HEK293 (cell line): ENCODE measurements around the gene TGFB1.

Experiments
- GFI1B ChIP-seq: fragments of 450-650 bp; formaldehyde crosslinking; IDR thresholded peaks from 2 replicates; pipeline ENCODE4 v1.5.1; 2016; ENCODE audit warnings: missing biosample characterization, missing genetic modification characterization
- MEIS1 ChIP-seq: sonication (generic); formaldehyde crosslinking; IDR thresholded peaks from 2 replicates; pipeline ENCODE4 v1.8.1; 2022; ENCODE audit warnings: missing genetic modification reagents, mild to moderate bottlenecking, borderline replicate concordance
- PATZ1 ChIP-seq: fragments of 450-650 bp; formaldehyde crosslinking; IDR thresholded peaks from 2 replicates; pipeline ENCODE4 v1.5.1; 2016; ENCODE audit warnings: missing biosample characterization, missing genetic modification characterization
- PRDM1 ChIP-seq: fragments of 450-650 bp; formaldehyde crosslinking; IDR thresholded peaks from 2 replicates; pipeline ENCODE4; 2016; ENCODE audit warnings: missing biosample characterization, missing genetic modification characterization
- REPIN1 ChIP-seq: fragments of 450-650 bp; formaldehyde crosslinking; IDR thresholded peaks from 2 replicates; pipeline ENCODE4 v1.5.1; 2017; ENCODE audit warnings: missing biosample characterization, missing genetic modification characterization, low read depth
- ZBTB20 ChIP-seq: fragments of 450-650 bp; formaldehyde crosslinking; IDR thresholded peaks from 2 replicates; pipeline ENCODE4 v1.5.1; 2016; ENCODE audit warnings: missing biosample characterization, missing genetic modification characterization
- ZFP3 ChIP-seq: fragments of 450-650 bp; formaldehyde crosslinking; IDR thresholded peaks from 2 replicates; pipeline ENCODE4 v1.5.1; 2016; ENCODE audit warnings: low read depth, missing biosample characterization, missing genetic modification characterization
- ZFP37 ChIP-seq: fragments of 450-650 bp; formaldehyde crosslinking; IDR thresholded peaks from 2 replicates; pipeline ENCODE4 v1.5.1; 2016; ENCODE audit warnings: missing biosample characterization, missing genetic modification characterization
- ZFP41 ChIP-seq: fragments of 450-650 bp; formaldehyde crosslinking; IDR thresholded peaks from 2 replicates; pipeline ENCODE4 v1.5.1; 2016; ENCODE audit warnings: missing biosample characterization, missing genetic modification characterization, borderline replicate concordance
- ZNF132 ChIP-seq: fragments of 450-650 bp; formaldehyde crosslinking; IDR thresholded peaks from 2 replicates; pipeline ENCODE4 v1.5.1; 2017; ENCODE audit warnings: missing biosample characterization, missing genetic modification characterization, borderline replicate concordance
- ZNF175 ChIP-seq: fragments of 450-650 bp; formaldehyde crosslinking; IDR thresholded peaks from 2 replicates; pipeline ENCODE4 v1.5.1; 2016; ENCODE audit warnings: missing biosample characterization, missing genetic modification characterization
- ZNF18 ChIP-seq: fragments of 450-650 bp; formaldehyde crosslinking; IDR thresholded peaks from 2 replicates; pipeline ENCODE4 v1.5.1; 2016; ENCODE audit warnings: missing biosample characterization, missing genetic modification characterization
- ZNF211 ChIP-seq: fragments of 450-650 bp; formaldehyde crosslinking; IDR thresholded peaks from 2 replicates; pipeline ENCODE4 v1.5.1; 2016; ENCODE audit warnings: low read depth, missing biosample characterization, missing genetic modification characterization
- ZNF223 ChIP-seq: fragments of 450-650 bp; formaldehyde crosslinking; IDR thresholded peaks from 2 replicates; pipeline ENCODE4 v1.5.1; 2016; ENCODE audit warnings: missing biosample characterization, missing genetic modification characterization
- ZNF24 ChIP-seq: fragments of 450-650 bp; formaldehyde crosslinking; IDR thresholded peaks from 2 replicates; pipeline ENCODE4 v1.5.1; 2016; ENCODE audit warnings: missing biosample characterization, missing genetic modification characterization
- ZNF423 ChIP-seq: fragments of 450-650 bp; formaldehyde crosslinking; IDR thresholded peaks from 2 replicates; pipeline ENCODE4 v1.5.1; 2016; ENCODE audit warnings: missing biosample characterization, missing genetic modification characterization
- ZNF473 ChIP-seq: fragments of 450-650 bp; formaldehyde crosslinking; IDR thresholded peaks from 2 replicates; pipeline ENCODE4 v1.5.1; 2017; ENCODE audit warnings: missing biosample characterization, missing genetic modification characterization
- ZNF48 ChIP-seq: fragments of 450-650 bp; formaldehyde crosslinking; IDR thresholded peaks from 2 replicates; pipeline ENCODE4 v1.5.1; 2016; ENCODE audit warnings: missing biosample characterization, missing genetic modification characterization
- ZNF548 ChIP-seq: fragments of 450-650 bp; formaldehyde crosslinking; IDR thresholded peaks from 2 replicates; pipeline ENCODE4 v1.5.1; 2016; ENCODE audit warnings: missing biosample characterization, missing genetic modification characterization
- ZNF558 ChIP-seq: fragments of 450-650 bp; formaldehyde crosslinking; IDR thresholded peaks from 2 replicates; pipeline ENCODE4 v1.5.1; 2016; ENCODE audit warnings: missing biosample characterization, missing genetic modification characterization
- ZNF585B ChIP-seq: fragments of 450-650 bp; formaldehyde crosslinking; IDR thresholded peaks from 2 replicates; pipeline ENCODE4 v1.5.1; 2016; ENCODE audit warnings: missing biosample characterization, missing genetic modification characterization
- ZNF610 ChIP-seq: fragments of 450-650 bp; formaldehyde crosslinking; IDR thresholded peaks from 2 replicates; pipeline ENCODE4 v1.5.1; 2016; ENCODE audit warnings: missing biosample characterization, missing genetic modification characterization, borderline replicate concordance
- ZNF621 ChIP-seq: fragments of 450-650 bp; formaldehyde crosslinking; IDR thresholded peaks from 2 replicates; pipeline ENCODE4 v1.5.1; 2017; ENCODE audit warnings: missing biosample characterization, missing genetic modification characterization
- ZNF658 ChIP-seq: fragments of 450-650 bp; formaldehyde crosslinking; IDR thresholded peaks from 2 replicates; pipeline ENCODE4; 2016; ENCODE audit warnings: missing biosample characterization, missing genetic modification characterization
- ZNF701 ChIP-seq: fragments of 450-650 bp; formaldehyde crosslinking; IDR thresholded peaks from 2 replicates; pipeline ENCODE4 v1.5.1; 2016; ENCODE audit warnings: missing biosample characterization, missing genetic modification characterization
- ZNF843 ChIP-seq: fragments of 450-650 bp; formaldehyde crosslinking; IDR thresholded peaks from 2 replicates; pipeline ENCODE4 v1.5.1; 2016; ENCODE audit warnings: missing biosample characterization, missing genetic modification characterization
- ZSCAN18 ChIP-seq: fragments of 450-650 bp; formaldehyde crosslinking; IDR thresholded peaks from 2 replicates; pipeline ENCODE4 v1.5.1; 2016; ENCODE audit warnings: missing biosample characterization, missing genetic modification characterization
- ZSCAN5A ChIP-seq: fragments of 450-650 bp; formaldehyde crosslinking; IDR thresholded peaks from 2 replicates; pipeline ENCODE4 v1.5.1; 2016; ENCODE audit warnings: missing biosample characterization, missing genetic modification characterization
- ZXDB ChIP-seq: fragments of 450-650 bp; formaldehyde crosslinking; IDR thresholded peaks from 2 replicates; pipeline ENCODE4 v1.5.1; 2016; ENCODE audit warnings: missing biosample characterization, missing genetic modification characterization
- TF ChIP-seq, protein P1 (sequence below): fragments of 450-650 bp; formaldehyde crosslinking; optimal IDR thresholded peaks from 2 replicates; pipeline ENCODE3; 2016; ENCODE audit warnings: missing biosample characterization, mild to moderate bottlenecking, missing genetic modification characterization
- TF ChIP-seq, protein P2 (sequence below): fragments of 450-650 bp; formaldehyde crosslinking; IDR thresholded peaks from 2 replicates; pipeline ENCODE4 v1.5.1; 2016; ENCODE audit warnings: missing biosample characterization, missing genetic modification characterization

Gene TGFB1

GRCh38 chr19:41373993-41374392 is 20.3 kb upstream of the TGFB1 start (continued):
- TF ChIP-seq ZNF610 (peak; percentile 55; the same call in 1 of the 2 replicates), ZNF223 (tag by site-specific recombination) (no peak), PRDM1 (tag by site-specific recombination) (no peak), ZNF132 (tag by site-specific recombination) (no peak), ZSCAN5A (tag by site-specific recombination) (no peak), GFI1B (tag by site-specific recombination) (no peak), ZNF843 (peak; percentile 52; the same call in 1 of the 2 replicates), ZSCAN18 (tag by site-specific recombination) (no peak), ZNF701 (tag by site-specific recombination) (no peak), ZNF585B (tag by site-specific recombination) (no peak), ZNF558 (no peak), ZNF175 (tag by site-specific recombination) (no peak), ZNF24 (tag by site-specific recombination) (0 out of 2 replicates have a peak, but pooled peaks have one; percentile 38), ZXDB (peak; percentile 94), ZNF658 (tag by site-specific recombination) (no peak), ZFP37 (tag by site-specific recombination) (no peak), ZNF48 (no peak), ZNF211 (tag by site-specific recombination) (no peak), ZNF18 (tag by site-specific recombination) (no peak), REPIN1 (tag by site-specific recombination) (no peak), ZNF473 (tag by site-specific recombination) (no peak), MEIS1 (CRISPR knock-in tag) (no peak), ZNF621 (tag by site-specific recombination) (no peak), ZNF423 (tag by site-specific recombination) (peak; percentile 57; the same call in 1 of the 2 replicates), ZFP41 (tag by site-specific recombination) (no peak), PATZ1 (tag by site-specific recombination) (peak; percentile 58), ZBTB20 (peak; percentile 91), ZFP3 (tag by site-specific recombination) (no peak), ZNF548 (tag by site-specific recombination) (no peak)
- TF ChIP-seq, protein P1, sequence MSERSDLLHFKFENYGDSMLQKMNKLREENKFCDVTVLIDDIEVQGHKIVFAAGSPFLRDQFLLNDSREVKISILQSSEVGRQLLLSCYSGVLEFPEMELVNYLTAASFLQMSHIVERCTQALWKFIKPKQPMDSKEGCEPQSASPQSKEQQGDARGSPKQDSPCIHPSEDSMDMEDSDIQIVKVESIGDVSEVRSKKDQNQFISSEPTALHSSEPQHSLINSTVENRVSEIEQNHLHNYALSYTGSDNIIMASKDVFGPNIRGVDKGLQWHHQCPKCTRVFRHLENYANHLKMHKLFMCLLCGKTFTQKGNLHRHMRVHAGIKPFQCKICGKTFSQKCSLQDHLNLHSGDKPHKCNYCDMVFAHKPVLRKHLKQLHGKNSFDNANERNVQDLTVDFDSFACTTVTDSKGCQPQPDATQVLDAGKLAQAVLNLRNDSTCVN (tag by site-specific recombination), result no peak
- TF ChIP-seq, protein P2, sequence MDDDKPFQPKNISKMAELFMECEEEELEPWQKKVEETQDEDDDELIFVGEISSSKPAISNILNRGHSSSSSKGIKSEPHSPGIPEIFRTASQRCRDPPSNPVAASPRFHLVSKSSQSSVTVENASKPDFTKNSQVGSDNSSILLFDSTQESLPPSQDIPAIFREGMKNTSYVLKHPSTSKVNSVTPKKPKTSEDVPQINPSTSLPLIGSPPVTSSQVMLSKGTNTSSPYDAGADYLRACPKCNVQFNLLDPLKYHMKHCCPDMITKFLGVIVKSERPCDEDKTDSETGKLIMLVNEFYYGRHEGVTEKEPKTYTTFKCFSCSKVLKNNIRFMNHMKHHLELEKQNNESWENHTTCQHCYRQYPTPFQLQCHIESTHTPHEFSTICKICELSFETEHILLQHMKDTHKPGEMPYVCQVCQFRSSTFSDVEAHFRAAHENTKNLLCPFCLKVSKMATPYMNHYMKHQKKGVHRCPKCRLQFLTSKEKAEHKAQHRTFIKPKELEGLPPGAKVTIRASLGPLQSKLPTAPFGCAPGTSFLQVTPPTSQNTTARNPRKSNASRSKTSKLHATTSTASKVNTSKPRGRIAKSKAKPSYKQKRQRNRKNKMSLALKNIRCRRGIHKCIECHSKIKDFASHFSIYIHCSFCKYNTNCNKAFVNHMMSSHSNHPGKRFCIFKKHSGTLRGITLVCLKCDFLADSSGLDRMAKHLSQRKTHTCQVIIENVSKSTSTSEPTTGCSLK, result no peak
